Gastroesophageal sphincter (tissue), 4 donors: ENCODE data around the gene HPN. TPM values are rescaled to one million over a fixed set of nuclear protein-coding genes. Genes with fewer than 3 reads are reported as not detected.

Source experiments
- ATAC-seq: fragments of 150-250 bp; one replicate; pipeline ENCODE4 v1.9.1; 2016; ENCODE audit warnings: mild to moderate bottlenecking, moderate library complexity
- H3K27ac ChIP-seq, 4 donors: fragments of 200-600 bp; sonication (generic) in 3 of 4; 1 replicate in 3 of 4; 2 replicates in 1 of 4; pipeline ENCODE4 v1.5.1; 2016 to 2019
- H3K27me3 ChIP-seq: fragments of 200-600 bp; sonication (generic); one replicate; pipeline ENCODE4 v1.5.1; 2019
- H3K36me3 ChIP-seq, 2 donors: fragments of 200-600 bp; sonication (generic); one replicate each; pipeline ENCODE4 v1.5.1; 2019; ENCODE audit warnings: control low read depth in 1 of 2
- H3K4me1 ChIP-seq, 3 donors: fragments of 200-600 bp; sonication (generic); 1 replicate in 2 of 3; 2 replicates in 1 of 3; pipeline ENCODE4 v1.5.1; 2016 to 2019; ENCODE audit warnings: control low read depth in 2 of 3
- H3K4me3 ChIP-seq, 2 donors: fragments of 200-600 bp; sonication (generic); one replicate each; pipeline ENCODE4 v1.5.1; 2019; ENCODE audit warnings: mild to moderate bottlenecking in 1 of 2, moderate library complexity in 1 of 2
- H3K9me3 ChIP-seq, 3 donors: fragments of 200-600 bp; sonication (generic); one replicate each; pipeline ENCODE4 v1.5.1; 2017 to 2019; ENCODE audit warnings: control low read depth in 2 of 3
- CTCF ChIP-seq, 4 experiments: fragments of 200-600 bp in 2 of 4; fragments of 450-650 bp in 2 of 4; sonication (generic) in 1 of 4; IDR thresholded peaks; one replicate each; pipeline ENCODE4 v1.5.1; 2017 to 2019; ENCODE audit warnings: antibody characterized with exemption in 4 of 4, mild to moderate bottlenecking in 2 of 4, moderate library complexity in 2 of 4
- EP300 ChIP-seq: sonication (generic); formaldehyde crosslinking; IDR thresholded peaks from one replicate; pipeline ENCODE4 v1.6.1; 2017; ENCODE audit warnings: antibody characterized with exemption, mild to moderate bottlenecking
- POLR2A ChIP-seq, 2 donors: fragments of 450-650 bp; IDR thresholded peaks; one replicate each; pipeline ENCODE4 v1.6.1; 2017; ENCODE audit warnings: antibody characterized with exemption in 2 of 2, mild to moderate bottlenecking in 2 of 2, moderate library complexity in 1 of 2
- POLR2AphosphoS5 ChIP-seq: sonication (generic); formaldehyde crosslinking; IDR thresholded peaks from one replicate; pipeline ENCODE4 v1.6.1; 2017; ENCODE audit warnings: antibody characterized with exemption
- WGBS, 2 donors: methylation state at CpG; one replicate each; pipeline ENCODE4 v1.1.5; 2018; ENCODE audit warnings: low coverage in 1 of 2; 5-methylcytosine and 5-hydroxymethylcytosine counted together
- total RNA-seq, 4 donors: library from RNA; depleted of rRNA; stranded (reverse); fragments of >200 nt; gene quantifications; one replicate each; pipeline ENCODE4 v1.1.0, GENCODE V29; 2016

The HPN gene
- total RNA-seq, 4 donors from 2014 or later = 0.17 to 1.2 (median 0.27) TPM; not detected in 1

- Histone ChIP-seq H3K4me3 (no peak overlapping the region), H3K36me3 (no peaks in the 10 kb centered on the region), H3K27ac (peak overlapping the region in 3 of 4 donors; percentile 53 to 66 (median 58)), H3K9me3 (no peaks in the 10 kb centered on the region), H3K27me3 (peaks cover 30% of the 10 kb centered on the region), H3K4me1 (no peaks in the 10 kb centered on the region)
- peak; percentile 39 for ATAC-seq
- TF ChIP-seq EP300 (no peak), POLR2A (IDR thresholded peaks at IDR 0.05) (no peak), POLR2AphosphoS5 (peak; percentile 33)
- WGBS, 2 donors = 20% methylated on average over 1 of the region's 5 CpGs; no CpG with 5 or more reads in 1 of the 2 donors
Measured at GRCh38 chr19:35107545-35107944, 66.0 kb downstream of the HPN start.

GRCh38 chr19:35108730-35109129 lies 67.2 kb downstream of the HPN start:
- no peak for ATAC-seq
- H3K4me1 ChIP-seq = no peaks in the 10 kb centered on the region
- H3K27ac ChIP-seq = peak overlapping the region in 3 of 4 donors; percentile 29 to 66 (median 58)
- no peak overlapping the region for H3K4me3 ChIP-seq
- no peak for TF ChIP-seq POLR2A (IDR thresholded peaks at IDR 0.05)
- TF ChIP-seq POLR2AphosphoS5 = no peak
- no peak for TF ChIP-seq EP300
- TF ChIP-seq CTCF (IDR thresholded peaks at IDR 0.05) = no peak
- H3K36me3 ChIP-seq = no peaks in the 10 kb centered on the region
- H3K9me3 ChIP-seq = no peaks in the 10 kb centered on the region
- H3K27me3 ChIP-seq = peaks cover 30% of the 10 kb centered on the region
- 60 to 77% methylated on average over 1 to 9 of the region's 11 CpGs for WGBS, 2 donors

- Histone ChIP-seq H3K4me3 (no peak overlapping the region), H3K27ac (peak overlapping the region in 3 of 4 donors; percentile 29 to 66 (median 58)), H3K27me3 (peaks cover 30% of the 10 kb centered on the region), H3K4me1 (peaks cover 0 to 4% (median 0%) of the 10 kb centered on the region in 3 donors), H3K9me3 (no peaks in the 10 kb centered on the region), H3K36me3 (no peaks in the 10 kb centered on the region)
- no peak for TF ChIP-seq POLR2A (IDR thresholded peaks at IDR 0.05)
- no peak for TF ChIP-seq POLR2AphosphoS5
- TF ChIP-seq EP300 = no peak
- TF ChIP-seq CTCF (IDR thresholded peaks at IDR 0.05) = no peak
- no peak for ATAC-seq
- WGBS, 2 donors = 59% methylated on average over 7 of the region's 22 CpGs; no CpG with 5 or more reads in 1 of the 2 donors
Measured at GRCh38 chr19:35109395-35110112, 68.0 kb downstream of the HPN start.

GRCh38 chr19:35110974-35111373 lies 69.5 kb downstream of the HPN start:
- 42% methylated on average over 5 of the region's 9 CpGs; no CpG with 5 or more reads in 1 of the 2 donors for WGBS, 2 donors

More at GRCh38 chr19:35110974-35111373, 69.5 kb downstream of the HPN start:
- Histone ChIP-seq H3K9me3 (no peaks in the 10 kb centered on the region), H3K36me3 (no peaks in the 10 kb centered on the region), H3K4me3 (no peak overlapping the region), H3K4me1 (peaks cover 0 to 13% (median 0%) of the 10 kb centered on the region in 3 donors), H3K27ac (peak overlapping the region in 1 of 4 donors; percentile 44), H3K27me3 (peaks cover 38% of the 10 kb centered on the region)
- no peak for ATAC-seq
- no peak for TF ChIP-seq POLR2AphosphoS5
- TF ChIP-seq POLR2A (IDR thresholded peaks at IDR 0.05) = no peak
- TF ChIP-seq EP300 = no peak
- no peak for TF ChIP-seq CTCF (IDR thresholded peaks at IDR 0.05)
